Measurements from ENCODE around the gene SLC35B2.

SLC35B2 gene

GRCh38 chr6:44294832-44295791 is 37.8 kb upstream of the SLC35B2 start:
- in situ Hi-C loops (cut with MboI; ENCODE audit: low pct_unique_long_range_greater_than_20kb, low sequenced_read_pairs, unreplicated experiment) = no loop called here
- no peak for DNase-seq (ENCODE audit: low spot score)
- TF ChIP-seq, protein P1, sequence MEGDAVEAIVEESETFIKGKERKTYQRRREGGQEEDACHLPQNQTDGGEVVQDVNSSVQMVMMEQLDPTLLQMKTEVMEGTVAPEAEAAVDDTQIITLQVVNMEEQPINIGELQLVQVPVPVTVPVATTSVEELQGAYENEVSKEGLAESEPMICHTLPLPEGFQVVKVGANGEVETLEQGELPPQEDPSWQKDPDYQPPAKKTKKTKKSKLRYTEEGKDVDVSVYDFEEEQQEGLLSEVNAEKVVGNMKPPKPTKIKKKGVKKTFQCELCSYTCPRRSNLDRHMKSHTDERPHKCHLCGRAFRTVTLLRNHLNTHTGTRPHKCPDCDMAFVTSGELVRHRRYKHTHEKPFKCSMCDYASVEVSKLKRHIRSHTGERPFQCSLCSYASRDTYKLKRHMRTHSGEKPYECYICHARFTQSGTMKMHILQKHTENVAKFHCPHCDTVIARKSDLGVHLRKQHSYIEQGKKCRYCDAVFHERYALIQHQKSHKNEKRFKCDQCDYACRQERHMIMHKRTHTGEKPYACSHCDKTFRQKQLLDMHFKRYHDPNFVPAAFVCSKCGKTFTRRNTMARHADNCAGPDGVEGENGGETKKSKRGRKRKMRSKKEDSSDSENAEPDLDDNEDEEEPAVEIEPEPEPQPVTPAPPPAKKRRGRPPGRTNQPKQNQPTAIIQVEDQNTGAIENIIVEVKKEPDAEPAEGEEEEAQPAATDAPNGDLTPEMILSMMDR (IDR thresholded peaks at IDR 0.05; ENCODE audit: extremely low read depth, insufficient read depth, missing control alignments) = no peak

GRCh38 chr6:44292661-44293365 is 35.5 kb upstream of the SLC35B2 start:
- in situ Hi-C loops (cut with MboI; ENCODE audit: low pct_unique_long_range_greater_than_20kb, low sequenced_read_pairs, unreplicated experiment) = no loop called here
- DNase-seq (ENCODE audit: low spot score) = no peak
- TF ChIP-seq, protein P1 (IDR thresholded peaks at IDR 0.05; ENCODE audit: extremely low read depth, insufficient read depth, missing control alignments) = no peak

GRCh38 chr6:44291841-44292240 is 34.5 kb upstream of the SLC35B2 start:
- DNase-seq (ENCODE audit: low spot score) = no peak
- in situ Hi-C loops (cut with MboI; ENCODE audit: low pct_unique_long_range_greater_than_20kb, low sequenced_read_pairs, unreplicated experiment) = no loop called here
- TF ChIP-seq, protein P1 (IDR thresholded peaks at IDR 0.05; ENCODE audit: extremely low read depth, insufficient read depth, missing control alignments) = no peak

DNA sequence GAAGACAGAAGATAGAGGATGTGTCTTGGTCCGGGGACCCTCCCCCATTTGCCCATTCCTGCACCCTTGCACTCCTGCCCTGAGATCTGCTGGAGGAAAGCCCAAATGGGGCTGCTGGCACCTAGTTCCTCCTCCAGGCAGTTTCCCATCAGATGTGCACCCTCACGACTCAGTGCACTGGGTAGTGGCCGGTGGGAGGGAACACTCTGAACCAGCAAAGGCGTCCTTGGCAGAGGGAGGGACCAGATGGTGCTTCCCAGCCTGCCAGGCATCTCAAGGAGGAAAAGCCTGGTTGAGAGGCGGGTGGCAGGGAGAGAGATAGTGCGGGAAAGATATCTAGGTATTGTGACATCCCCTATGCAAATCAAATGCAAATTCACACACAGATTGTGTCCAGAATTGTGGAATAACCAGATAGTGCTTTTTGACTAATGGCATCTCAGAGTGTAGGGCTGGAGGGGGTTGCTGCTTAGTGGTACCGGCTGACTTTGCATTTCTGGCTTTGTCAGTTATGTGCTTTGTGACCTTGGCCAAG is 32.5 kb upstream of the SLC35B2 start:
- TF ChIP-seq, protein P1 (IDR thresholded peaks at IDR 0.05; ENCODE audit: extremely low read depth, insufficient read depth, missing control alignments) = no peak
- in situ Hi-C loops (cut with MboI; ENCODE audit: low pct_unique_long_range_greater_than_20kb, low sequenced_read_pairs, unreplicated experiment) = no loop called here
- DNase-seq (ENCODE audit: low spot score) = no peak

- in situ Hi-C loops (cut with MboI; ENCODE audit: low pct_unique_long_range_greater_than_20kb, low sequenced_read_pairs, unreplicated experiment) = no loop called here
- DNase-seq (ENCODE audit: low spot score) = no peak
- TF ChIP-seq, protein P1 (IDR thresholded peaks at IDR 0.05; ENCODE audit: extremely low read depth, insufficient read depth, missing control alignments) = no peak
Measured at GRCh38 chr6:44286747-44287146, 29.4 kb upstream of the SLC35B2 start.

- in situ Hi-C loops (cut with MboI; ENCODE audit: low pct_unique_long_range_greater_than_20kb, low sequenced_read_pairs, unreplicated experiment) = no loop called here
- TF ChIP-seq, protein P1 (IDR thresholded peaks at IDR 0.05; ENCODE audit: extremely low read depth, insufficient read depth, missing control alignments) = no peak
- DNase-seq (ENCODE audit: low spot score) = no peak
Measured at GRCh38 chr6:44286285-44286565, 28.9 kb upstream of the SLC35B2 start.
